ENCODE data around the gene NR1I3. TPM values are rescaled to one million over a fixed set of nuclear protein-coding genes. Genes with fewer than 3 reads are reported as not detected.

The NR1I3 gene
- polyA plus RNA-seq, 2 of the 4 experiments (the other 2 are of a cell fraction) = not detected

DNA sequence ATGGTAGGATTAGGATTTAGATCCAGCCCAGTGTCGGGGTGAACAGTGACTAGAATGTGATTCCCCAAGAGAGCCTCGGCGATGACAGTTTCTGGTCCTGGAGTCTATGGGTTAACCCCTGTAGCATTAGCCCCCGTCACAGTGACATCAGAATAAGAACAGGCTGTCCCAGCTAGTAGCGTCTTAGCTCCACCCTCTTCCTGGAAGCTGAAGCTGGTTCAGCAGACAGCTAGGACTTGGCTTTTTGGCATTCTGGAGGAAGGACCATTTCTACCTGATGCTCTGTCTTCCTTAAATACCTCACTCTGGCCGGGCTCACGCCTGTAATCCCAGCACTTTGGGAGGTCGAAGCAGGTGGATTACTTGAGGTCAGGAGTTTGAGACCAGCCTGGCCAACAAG, 30.8 kb downstream of the NR1I3 start:
- FAIRE-seq (no peak), DNase-seq (ENCODE audit: low read depth in 1 of 2, low spot score in 1 of 2) (no peak), ATAC-seq (no peak)
- no peak overlapping the region for H3K4me3 ChIP-seq
- 87% methylated on average over 8 of the region's 8 CpGs for WGBS (ENCODE audit: missing lambda C conversion rate)
- TF ChIP-seq CBX2 (IDR thresholded peaks at IDR 0.05; ENCODE audit: borderline replicate concordance, low read depth) = no peak
- TF ChIP-seq RARB (CRISPR knock-in tag; IDR thresholded peaks at IDR 0.05) = no peak
- no peak for TF ChIP-seq HOXA7 (CRISPR knock-in tag; IDR thresholded peaks at IDR 0.05)
- TF ChIP-seq RNF2 (IDR thresholded peaks at IDR 0.05; ENCODE audit: borderline replicate concordance, low read depth) = no peak
- no peak for TF ChIP-seq FOSL2 (IDR thresholded peaks at IDR 0.05)
- TF ChIP-seq FOSL2 (CRISPR knock-in tag; IDR thresholded peaks at IDR 0.05) = no peak
- no peak for TF ChIP-seq EHF (CRISPR knock-in tag; IDR thresholded peaks at IDR 0.05)
- TF ChIP-seq KDM5A (IDR thresholded peaks at IDR 0.05) = no peak
- TF ChIP-seq, protein P1, sequence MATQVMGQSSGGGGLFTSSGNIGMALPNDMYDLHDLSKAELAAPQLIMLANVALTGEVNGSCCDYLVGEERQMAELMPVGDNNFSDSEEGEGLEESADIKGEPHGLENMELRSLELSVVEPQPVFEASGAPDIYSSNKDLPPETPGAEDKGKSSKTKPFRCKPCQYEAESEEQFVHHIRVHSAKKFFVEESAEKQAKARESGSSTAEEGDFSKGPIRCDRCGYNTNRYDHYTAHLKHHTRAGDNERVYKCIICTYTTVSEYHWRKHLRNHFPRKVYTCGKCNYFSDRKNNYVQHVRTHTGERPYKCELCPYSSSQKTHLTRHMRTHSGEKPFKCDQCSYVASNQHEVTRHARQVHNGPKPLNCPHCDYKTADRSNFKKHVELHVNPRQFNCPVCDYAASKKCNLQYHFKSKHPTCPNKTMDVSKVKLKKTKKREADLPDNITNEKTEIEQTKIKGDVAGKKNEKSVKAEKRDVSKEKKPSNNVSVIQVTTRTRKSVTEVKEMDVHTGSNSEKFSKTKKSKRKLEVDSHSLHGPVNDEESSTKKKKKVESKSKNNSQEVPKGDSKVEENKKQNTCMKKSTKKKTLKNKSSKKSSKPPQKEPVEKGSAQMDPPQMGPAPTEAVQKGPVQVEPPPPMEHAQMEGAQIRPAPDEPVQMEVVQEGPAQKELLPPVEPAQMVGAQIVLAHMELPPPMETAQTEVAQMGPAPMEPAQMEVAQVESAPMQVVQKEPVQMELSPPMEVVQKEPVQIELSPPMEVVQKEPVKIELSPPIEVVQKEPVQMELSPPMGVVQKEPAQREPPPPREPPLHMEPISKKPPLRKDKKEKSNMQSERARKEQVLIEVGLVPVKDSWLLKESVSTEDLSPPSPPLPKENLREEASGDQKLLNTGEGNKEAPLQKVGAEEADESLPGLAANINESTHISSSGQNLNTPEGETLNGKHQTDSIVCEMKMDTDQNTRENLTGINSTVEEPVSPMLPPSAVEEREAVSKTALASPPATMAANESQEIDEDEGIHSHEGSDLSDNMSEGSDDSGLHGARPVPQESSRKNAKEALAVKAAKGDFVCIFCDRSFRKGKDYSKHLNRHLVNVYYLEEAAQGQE (IDR thresholded peaks at IDR 0.05) = no peak
- no peak for TF ChIP-seq HDAC2 (IDR thresholded peaks at IDR 0.05)
- TF ChIP-seq, protein P2, sequence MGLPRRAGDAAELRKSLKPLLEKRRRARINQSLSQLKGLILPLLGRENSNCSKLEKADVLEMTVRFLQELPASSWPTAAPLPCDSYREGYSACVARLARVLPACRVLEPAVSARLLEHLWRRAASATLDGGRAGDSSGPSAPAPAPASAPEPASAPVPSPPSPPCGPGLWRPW (IDR thresholded peaks at IDR 0.05) = no peak
- no peak overlapping the region for H3K4me2 ChIP-seq
- H3K27ac ChIP-seq = no peak overlapping the region
- H3K4me1 ChIP-seq = peaks cover 11% of the 10 kb centered on the region; the same call in 2 of the 3 replicates
- CTCF ChIA-PET = interaction anchor here (0.7 to 18.8 kb wide), 5 partner anchors 9 to 176 kb away, joined by 4 to 319 read pairs (median 93); partner anchors contain the start of genes APOA2, FCER1G and TOMM40L
- no peaks in the 10 kb centered on the region for H3K9me3 ChIP-seq
- POLR2A ChIA-PET = no interaction called here

DNA sequence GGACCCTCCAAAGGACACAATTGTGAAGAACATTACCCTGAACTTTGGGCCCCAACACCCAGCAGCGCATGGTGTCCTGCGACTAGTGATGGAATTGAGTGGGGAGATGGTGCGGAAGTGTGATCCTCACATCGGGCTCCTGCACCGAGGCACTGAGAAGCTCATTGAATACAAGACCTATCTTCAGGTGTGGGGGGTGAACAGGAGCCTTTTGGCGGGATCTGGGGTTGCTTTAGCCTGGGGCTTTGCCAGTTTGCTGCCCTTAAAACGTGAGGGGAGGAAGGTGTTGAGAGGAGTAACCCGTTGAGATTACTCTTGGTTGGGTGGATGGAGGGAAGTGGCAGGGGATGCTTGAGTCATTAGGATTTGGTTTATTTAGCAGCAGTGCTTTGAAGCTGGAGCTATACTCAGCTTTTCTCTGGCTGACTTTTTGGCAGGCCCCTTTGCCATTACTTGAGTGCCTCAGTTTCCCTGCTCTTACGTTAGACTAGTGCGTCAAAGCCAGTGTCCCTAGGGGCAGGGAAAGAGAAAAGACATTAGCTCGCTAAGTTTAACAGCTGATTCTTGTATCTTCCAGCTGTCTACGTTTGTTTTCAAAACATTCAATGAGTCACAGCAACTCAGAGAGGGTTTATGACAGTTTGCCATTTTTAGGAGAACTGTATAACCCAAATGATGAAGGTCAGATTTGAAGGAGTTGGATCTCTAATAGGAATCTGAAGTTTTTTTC, 31.4 kb downstream of the NR1I3 start:
- 86% methylated on average over 12 of the region's 12 CpGs for WGBS (ENCODE audit: missing lambda C conversion rate)
- TF ChIP-seq CHD2 (IDR thresholded peaks at IDR 0.05; ENCODE audit: low read length, partially characterized antibody) = no peak
- TF ChIP-seq FOSB (CRISPR knock-in tag; IDR thresholded peaks at IDR 0.05) = no peak
- no peak for TF ChIP-seq HDAC2 (IDR thresholded peaks at IDR 0.05)
- TF ChIP-seq RNF2 (IDR thresholded peaks at IDR 0.05; ENCODE audit: borderline replicate concordance, low read depth) = no peak
- TF ChIP-seq MAZ (IDR thresholded peaks at IDR 0.05; ENCODE audit: borderline replicate concordance, low read depth, low read length) = no peak
- no peak for TF ChIP-seq FOSL2 (IDR thresholded peaks at IDR 0.05)
- TF ChIP-seq FOSL2 (CRISPR knock-in tag; IDR thresholded peaks at IDR 0.05) = no peak
- ChIA-PET POLR2A (interaction anchor here (0.5 kb wide), 1 partner anchor 65 kb away, joined by 3 read pairs; no protein-coding TSS in a partner anchor), CTCF (interaction anchor here (0.5 to 18.8 kb wide), 8 partner anchors 8 to 1993 kb away, joined by 3 to 319 read pairs (median 4); partner anchors contain the start of genes APOA2, FCER1G and TOMM40L)
- FAIRE-seq = no peak
- Histone ChIP-seq H3K27ac (no peak overlapping the region), H3K4me2 (no peak overlapping the region), H3K4me1 (peaks cover 12% of the 10 kb centered on the region), H3K9me3 (no peaks in the 10 kb centered on the region), H3K4me3 (no peak overlapping the region)
- ATAC-seq = no peak
- DNase-seq (ENCODE audit: low read depth in 1 of 2, low spot score in 1 of 2) = no peak

DNA sequence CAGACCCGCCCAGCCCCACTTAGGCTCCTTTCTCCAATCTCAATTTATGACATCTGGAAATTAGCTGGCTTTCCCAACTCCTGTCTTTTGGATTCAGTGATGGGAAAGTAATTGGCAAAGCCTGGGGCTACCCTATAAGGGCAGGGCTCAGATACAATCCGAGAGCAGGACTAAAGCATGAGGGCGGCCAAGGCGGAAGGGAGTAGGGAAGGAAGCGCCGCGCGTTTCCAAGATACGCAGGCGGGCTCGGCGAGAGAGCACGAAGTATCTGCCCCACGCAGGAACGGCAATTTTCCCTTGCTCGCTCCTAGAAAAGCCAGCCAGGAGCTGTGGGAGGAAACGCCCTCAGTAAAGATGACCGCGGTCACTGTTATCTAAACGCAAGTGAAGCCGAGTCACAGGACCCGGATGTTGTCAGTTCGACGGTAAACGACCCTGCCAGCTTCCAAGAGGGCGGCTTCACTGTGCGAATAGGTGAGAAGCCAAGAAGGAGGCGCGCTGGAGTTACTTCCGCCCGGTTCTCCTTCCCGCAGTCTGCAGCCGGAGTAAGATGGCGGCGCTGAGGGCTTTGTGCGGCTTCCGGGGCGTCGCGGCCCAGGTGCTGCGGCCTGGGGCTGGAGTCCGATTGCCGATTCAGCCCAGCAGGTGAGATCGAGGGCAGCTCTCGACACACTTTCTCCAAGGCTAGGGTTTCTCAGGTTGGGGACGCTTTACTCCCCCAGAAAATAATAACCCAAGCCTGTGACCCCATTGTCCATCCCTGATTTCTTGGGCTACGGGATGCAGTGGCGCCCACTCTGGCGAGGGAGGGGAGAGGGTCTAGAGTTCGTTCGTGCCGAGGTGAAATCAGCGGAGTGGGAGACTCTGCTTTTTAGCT, 35.9 kb downstream of the NR1I3 start, which contains the start of gene NDUFS2:
Gene NDUFS2 (plus strand): TSS at position 532 of the 877 bp plus-strand sequence. CDS start 19 bp downstream, at position 551.
- FAIRE-seq = peak; percentile 61
- 5% methylated on average over 46 of the region's 53 CpGs for WGBS (ENCODE audit: missing lambda C conversion rate)
- ChIA-PET CTCF (interaction anchor here (0.6 to 18.8 kb wide), 10 partner anchors 9 to 182 kb away, joined by 3 to 319 read pairs (median 5); partner anchors contain the start of genes APOA2, FCER1G, PPOX and TOMM40L), POLR2A (interaction anchor here (0.5 to 1.8 kb wide), 17 partner anchors 8 to 187 kb away, joined by 3 to 23 read pairs (median 4); partner anchors contain the start of genes PPOX, SDHC, TOMM40L and UFC1)
- Histone ChIP-seq H3K4me2 (peak within 1 kb of the TSS; percentile 90), H3K9me3 (no peaks in the 10 kb centered on the region), H3K27ac (peak within 1 kb of the TSS; percentile 93), H3K4me1 (peaks cover 29% of the 10 kb centered on the region), H3K4me3 (peak within 1 kb of the TSS; percentile 84)
- peak; percentile 95 to 98 for ATAC-seq
- DNase-seq (ENCODE audit: low read depth in 1 of 2, low spot score in 1 of 2) = peak; percentile 94 to 99
- TF ChIP-seq POLR2A (IDR thresholded peaks at IDR 0.05; ENCODE audit: low read length) (peak; percentile 84), NFE2L2 (conservative IDR thresholded peaks at IDR 0.05; ENCODE audit: low read length) (no peak), CHD2 (IDR thresholded peaks at IDR 0.05; ENCODE audit: low read length, partially characterized antibody) (no peak), HDAC2 (IDR thresholded peaks at IDR 0.05) (no peak), KDM1A (IDR thresholded peaks at IDR 0.05; ENCODE audit: low read depth) (no peak), KDM5A (IDR thresholded peaks at IDR 0.05) (peak; percentile 83), MYC (IDR thresholded peaks at IDR 0.05; ENCODE audit: borderline replicate concordance, low read length) (0 out of 2 replicates have a peak, but pooled peaks have one; percentile 29), HOXB5 (CRISPR knock-in tag; IDR thresholded peaks at IDR 0.05) (0 out of 2 replicates have a peak, but pooled peaks have one; percentile 9), TFCP2L1 (CRISPR knock-in tag; IDR thresholded peaks at IDR 0.05) (no peak), RCOR1 (IDR thresholded peaks at IDR 0.05; ENCODE audit: low read depth, low read length) (no peak), CEBPB (IDR thresholded peaks at IDR 0.05) (no peak), EHF (CRISPR knock-in tag; IDR thresholded peaks at IDR 0.05) (no peak), POLR2AphosphoS2 (conservative IDR thresholded peaks at IDR 0.05; ENCODE audit: low read length) (no peak)
- TF ChIP-seq, protein P3, sequence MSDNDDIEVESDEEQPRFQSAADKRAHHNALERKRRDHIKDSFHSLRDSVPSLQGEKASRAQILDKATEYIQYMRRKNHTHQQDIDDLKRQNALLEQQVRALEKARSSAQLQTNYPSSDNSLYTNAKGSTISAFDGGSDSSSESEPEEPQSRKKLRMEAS (IDR thresholded peaks at IDR 0.05) = peak; percentile 64
- TF ChIP-seq, protein P4, sequence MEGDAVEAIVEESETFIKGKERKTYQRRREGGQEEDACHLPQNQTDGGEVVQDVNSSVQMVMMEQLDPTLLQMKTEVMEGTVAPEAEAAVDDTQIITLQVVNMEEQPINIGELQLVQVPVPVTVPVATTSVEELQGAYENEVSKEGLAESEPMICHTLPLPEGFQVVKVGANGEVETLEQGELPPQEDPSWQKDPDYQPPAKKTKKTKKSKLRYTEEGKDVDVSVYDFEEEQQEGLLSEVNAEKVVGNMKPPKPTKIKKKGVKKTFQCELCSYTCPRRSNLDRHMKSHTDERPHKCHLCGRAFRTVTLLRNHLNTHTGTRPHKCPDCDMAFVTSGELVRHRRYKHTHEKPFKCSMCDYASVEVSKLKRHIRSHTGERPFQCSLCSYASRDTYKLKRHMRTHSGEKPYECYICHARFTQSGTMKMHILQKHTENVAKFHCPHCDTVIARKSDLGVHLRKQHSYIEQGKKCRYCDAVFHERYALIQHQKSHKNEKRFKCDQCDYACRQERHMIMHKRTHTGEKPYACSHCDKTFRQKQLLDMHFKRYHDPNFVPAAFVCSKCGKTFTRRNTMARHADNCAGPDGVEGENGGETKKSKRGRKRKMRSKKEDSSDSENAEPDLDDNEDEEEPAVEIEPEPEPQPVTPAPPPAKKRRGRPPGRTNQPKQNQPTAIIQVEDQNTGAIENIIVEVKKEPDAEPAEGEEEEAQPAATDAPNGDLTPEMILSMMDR (IDR thresholded peaks at IDR 0.05) = peak; percentile 34
